Pancreas (tissue), 10 donors: ENCODE results near the gene KLHL11. TPM values are rescaled to one million over a fixed set of nuclear protein-coding genes. Genes with fewer than 3 reads are reported as not detected.
A peak's percentile ranks its signal among the peaks of the same experiment; 100 is the strongest.
"Not testable (repeated sequence)": the region's sequence is repeated elsewhere in the genome, so short reads cannot be mapped to it uniquely, and the experiment has no call there.

ENCODE experiments used
- ATAC-seq, 4 donors: fragments of 200-7000 bp; cut with Tn5 transposase; one replicate each; pipeline versions ENCODE4 v1.8.0 to v1.9.1; 2020; ENCODE audit warnings: mild to moderate bottlenecking in 4 of 4, moderate library complexity in 4 of 4
- DNase-seq, 6 donors: peaks; one replicate each; pipeline ENCODE4 v3.0.0-alpha.2; 2020
- FAIRE-seq: peaks from 2 replicates; lab custom pipeline; 2012; peaks lifted over from hg19 to GRCh38; lab: Jason Lieb, UNC
- H3K27ac ChIP-seq, 4 donors: fragments of 200-600 bp; sonication (generic); 1 replicate in 3 of 4; 2 replicates in 1 of 4; pipeline versions ENCODE4 v1.5.0 to v1.8.0; 2020
- H3K27me3 ChIP-seq, 4 donors: fragments of 200-600 bp; one replicate each; pipeline ENCODE4 v1.8.0; 2021
- H3K36me3 ChIP-seq, 3 donors: fragments of 200-600 bp; sonication (generic) in 1 of 3; one replicate each; pipeline versions ENCODE4 v1.5.0 to v1.8.0; 2020 to 2021
- H3K4me1 ChIP-seq, 3 donors: fragments of 200-600 bp; one replicate each; pipeline ENCODE4 v1.8.0; 2021
- H3K4me3 ChIP-seq, 4 donors: fragments of 200-600 bp; sonication (generic) in 2 of 4; one replicate each; pipeline versions ENCODE4 v1.5.0 to v1.8.0; 2020 to 2021
- H3K9me3 ChIP-seq, 4 donors: fragments of 200-600 bp; one replicate each; pipeline ENCODE4 v1.8.0; 2021
- CTCF ChIP-seq, 4 donors: fragments of 200-600 bp; sonication (generic) in 3 of 4; IDR thresholded peaks; one replicate each; pipeline versions ENCODE4 v1.5.0 to v1.8.0; 2021; ENCODE audit warnings: antibody characterized with exemption in 4 of 4
- WGBS, 2 donors: extraction: QIAGEN DNeasy Blood & Tissue Kit; methylation state at CpG; one replicate each; pipeline ENCODE4 v1.1.7; 2013; 5-methylcytosine and 5-hydroxymethylcytosine counted together
- intact Hi-C, 3 donors: fragments of 100-400 bp; cut with DNase I; formaldehyde crosslinking; loops; one replicate each; pipeline versions ENCODE4 v1.11.1 to v1.14.2; 2022
- polyA plus RNA-seq, 2 donors: library from polyadenylated mRNA; stranded (reverse); fragments of 200-250 nt; gene quantifications; one replicate each; pipeline ENCODE4 v1.2.3, GENCODE V29; 2013
- total RNA-seq, 6 donors: library from RNA; stranded (reverse); fragmentation: NEBNext Ultra II Directional in 4 of 6; extraction: Animal tissue kit (Norgen Biotek cat#: 25700) in 4 of 6; gene quantifications; one replicate each; pipeline versions ENCODE4 v1.2.1 to v1.2.4, GENCODE V29; 2021 to 2023
- donor health status: healthy with polysubstance abuse.
- donor health status: DM: no; HTN: no; CAD: no; lungs with moderate emphysema.
- donor health status: DM: no; HTN: no; CAD: no.
- donor health status: control.
- donor health status: control.
- donor health status: Bipolar disorder and iron deficiency.
- donor health status: DM: yes; HTN: yes; CAD: no.
- donor health status: DM: no; HTN: no; CAD: no.
- donor health status: DM: no; HTN: no; CAD: no.
- donor health status: DM: yes; HTN: yes; CAD: no.

KLHL11 gene
- total and polyA plus RNA-seq, 8 donors = 0.61 to 7.8 (median 5.2) TPM

- ATAC-seq (no peak), FAIRE-seq (no peak)
Observed at GRCh38 chr17:41882756-41883155, 17.5 kb upstream of the KLHL11 start.

GRCh38 chr17:41880130-41880529 is 14.9 kb upstream of the KLHL11 start:
- WGBS, 2 donors = 88% methylated on average over 4 of the region's 4 CpGs
- ATAC-seq (no peak), DNase-seq (no peak), FAIRE-seq (no peak)
- no peaks in the 10 kb centered on the region for H3K4me1 ChIP-seq
- H3K27ac ChIP-seq = no peak overlapping the region
- no peaks in the 10 kb centered on the region for H3K27me3 ChIP-seq
- H3K9me3 ChIP-seq = no peaks in the 10 kb centered on the region
- no peak overlapping the region for H3K4me3 ChIP-seq
- H3K36me3 ChIP-seq = peaks cover 6 to 57% (median 28%) of the 10 kb centered on the region in 3 donors
- intact Hi-C loops = no loop called here
- no peak for TF ChIP-seq CTCF (IDR thresholded peaks at IDR 0.05)

More at GRCh38 chr17:41882756-41883155, 17.5 kb upstream of the KLHL11 start:
- no peak overlapping the region for H3K27ac ChIP-seq
- intact Hi-C loops = no loop called here
- peaks cover 16 to 70% (median 40%) of the 10 kb centered on the region in 3 donors for H3K36me3 ChIP-seq
- no peak for TF ChIP-seq CTCF (IDR thresholded peaks at IDR 0.05)
- H3K4me1 ChIP-seq = no peaks in the 10 kb centered on the region
- no peaks in the 10 kb centered on the region for H3K9me3 ChIP-seq
- 80 to 85% methylated on average over 6 of the region's 6 CpGs for WGBS, 2 donors
- H3K27me3 ChIP-seq = no peaks in the 10 kb centered on the region
- no peak overlapping the region for H3K4me3 ChIP-seq
- no peak for DNase-seq

- ATAC-seq, H3K9me3 ChIP-seq, intact Hi-C loops, FAIRE-seq, H3K4me1 ChIP-seq, H3K27me3 ChIP-seq, H3K27ac ChIP-seq, H3K4me3 ChIP-seq: not testable (repeated sequence)
- WGBS, 2 donors = 96% methylated on average over 8 to 9 of the region's 9 CpGs
- peak in 1 of 6 donors; percentile 14 for DNase-seq
- peaks cover 4 to 60% (median 28%) of the 10 kb centered on the region in 3 donors for H3K36me3 ChIP-seq
Observed at GRCh38 chr17:41874293-41874670, 9.1 kb upstream of the KLHL11 start.

DNA sequence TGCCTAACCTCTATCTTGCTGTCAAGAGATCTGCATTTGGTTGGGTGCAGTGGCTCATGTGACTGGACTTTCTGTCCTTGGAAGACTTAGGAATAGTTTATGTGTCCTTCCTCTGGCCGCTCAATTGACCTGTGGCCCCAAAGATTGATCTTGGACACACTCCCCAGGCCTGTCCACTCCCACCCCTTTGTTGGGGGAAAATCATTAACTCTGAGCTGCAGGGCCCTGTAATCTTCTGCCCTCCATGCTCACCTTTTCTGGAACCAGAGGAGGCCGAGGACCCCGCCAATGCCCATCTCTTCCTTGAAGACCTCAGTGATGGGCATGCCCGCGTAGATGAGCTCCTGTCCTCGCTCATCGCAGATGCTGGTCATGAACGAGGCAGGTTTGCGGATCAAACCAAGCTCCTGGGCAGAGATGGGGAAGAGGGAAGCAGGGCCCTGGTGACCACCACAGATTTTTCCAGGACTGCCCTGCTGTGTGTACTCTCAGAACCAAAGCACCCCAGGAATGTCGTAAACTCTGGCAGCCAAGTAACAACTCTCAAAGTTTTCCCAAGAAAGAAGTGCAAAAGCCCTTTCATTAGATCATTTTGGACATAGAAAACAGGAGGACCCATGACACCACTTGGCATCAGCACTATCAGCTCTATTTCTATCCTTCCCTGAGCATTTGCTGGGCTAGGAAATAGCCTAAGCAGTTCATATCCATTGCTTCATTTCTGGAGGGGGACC is 8.5 kb upstream of the KLHL11 start:
- H3K9me3 ChIP-seq = no peaks in the 10 kb centered on the region
- TF ChIP-seq CTCF (IDR thresholded peaks at IDR 0.05) = no peak
- WGBS, 2 donors = 96 to 98% methylated on average over 10 of the region's 10 CpGs
- ATAC-seq = no peak
- intact Hi-C loops = no loop called here
- no peaks in the 10 kb centered on the region for H3K4me1 ChIP-seq
- H3K36me3 ChIP-seq = peaks cover 4 to 58% (median 27%) of the 10 kb centered on the region in 3 donors
- H3K27ac ChIP-seq = no peak overlapping the region
- DNase-seq = peak in 1 of 6 donors; percentile 33
- no peaks in the 10 kb centered on the region for H3K27me3 ChIP-seq
- no peak for FAIRE-seq
- no peak overlapping the region for H3K4me3 ChIP-seq

DNA sequence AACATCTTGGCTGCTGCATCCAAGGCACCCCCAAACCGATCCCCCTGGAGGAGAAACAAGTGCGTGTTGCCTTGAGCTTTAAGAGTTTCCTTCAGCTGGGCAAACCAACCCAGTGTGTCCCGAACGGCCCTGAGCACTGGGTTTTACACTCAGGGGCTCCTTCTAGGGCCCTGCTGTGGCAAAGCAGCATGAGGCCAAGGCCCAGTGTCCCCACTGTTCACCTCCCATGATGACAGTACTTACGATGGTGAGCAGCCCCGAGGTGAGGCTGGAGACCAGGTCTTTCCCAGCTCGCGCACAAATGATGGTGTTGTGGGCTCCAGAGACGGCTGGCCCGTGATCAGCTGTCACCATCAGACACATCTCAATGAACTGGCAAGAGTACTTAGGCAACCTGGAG is 6.6 kb upstream of the KLHL11 start:
- peak in 1 of 6 donors; percentile 35 for DNase-seq
- Histone ChIP-seq H3K4me1 (no peaks in the 10 kb centered on the region), H3K9me3 (no peaks in the 10 kb centered on the region), H3K36me3 (peaks cover 4 to 49% (median 14%) of the 10 kb centered on the region in 3 donors), H3K27me3 (no peaks in the 10 kb centered on the region), H3K4me3 (no peak overlapping the region), H3K27ac (no peak overlapping the region)
- ATAC-seq = no peak
- WGBS, 2 donors = 93% methylated on average over 10 of the region's 10 CpGs
- no peak for TF ChIP-seq CTCF (IDR thresholded peaks at IDR 0.05)
- intact Hi-C loops = no loop called here
- no peak for FAIRE-seq
